ENCODE results near the gene MEAK7.

DNA sequence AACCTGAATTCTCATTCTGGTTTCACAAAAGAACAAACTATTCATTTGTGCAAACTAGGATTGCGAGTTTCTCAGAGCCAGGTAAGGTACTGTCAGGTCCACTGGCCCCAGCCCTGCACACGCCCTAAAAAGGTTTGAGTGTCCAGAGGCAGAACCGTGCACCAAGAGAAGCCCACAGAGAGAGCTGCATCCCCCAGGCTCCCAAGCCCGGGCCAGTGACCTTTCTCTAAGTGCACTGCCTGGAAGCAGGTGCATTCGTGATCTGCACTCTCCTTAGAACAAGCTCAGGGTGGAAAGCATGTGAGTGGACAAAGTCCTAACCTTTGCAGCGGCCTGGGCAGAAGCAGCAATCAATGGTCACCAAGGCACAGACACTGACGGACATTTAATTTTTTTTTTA lies 26.8 kb downstream of the MEAK7 start:
- TF ChIP-seq, protein P1, sequence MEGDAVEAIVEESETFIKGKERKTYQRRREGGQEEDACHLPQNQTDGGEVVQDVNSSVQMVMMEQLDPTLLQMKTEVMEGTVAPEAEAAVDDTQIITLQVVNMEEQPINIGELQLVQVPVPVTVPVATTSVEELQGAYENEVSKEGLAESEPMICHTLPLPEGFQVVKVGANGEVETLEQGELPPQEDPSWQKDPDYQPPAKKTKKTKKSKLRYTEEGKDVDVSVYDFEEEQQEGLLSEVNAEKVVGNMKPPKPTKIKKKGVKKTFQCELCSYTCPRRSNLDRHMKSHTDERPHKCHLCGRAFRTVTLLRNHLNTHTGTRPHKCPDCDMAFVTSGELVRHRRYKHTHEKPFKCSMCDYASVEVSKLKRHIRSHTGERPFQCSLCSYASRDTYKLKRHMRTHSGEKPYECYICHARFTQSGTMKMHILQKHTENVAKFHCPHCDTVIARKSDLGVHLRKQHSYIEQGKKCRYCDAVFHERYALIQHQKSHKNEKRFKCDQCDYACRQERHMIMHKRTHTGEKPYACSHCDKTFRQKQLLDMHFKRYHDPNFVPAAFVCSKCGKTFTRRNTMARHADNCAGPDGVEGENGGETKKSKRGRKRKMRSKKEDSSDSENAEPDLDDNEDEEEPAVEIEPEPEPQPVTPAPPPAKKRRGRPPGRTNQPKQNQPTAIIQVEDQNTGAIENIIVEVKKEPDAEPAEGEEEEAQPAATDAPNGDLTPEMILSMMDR (IDR thresholded peaks at IDR 0.05; ENCODE audit: low read depth, low read length), result no peak
- TF ChIP-seq POLR2A (IDR thresholded peaks at IDR 0.05; ENCODE audit: extremely low read depth, insufficient read length), result no peak

All from NB4 (cell line).